HG02970 (cell line): ENCODE data around the gene KBTBD3.
"Not testable (repeated sequence)": the region's sequence is repeated elsewhere in the genome, so short reads cannot be mapped to it uniquely, and the experiment has no call there.

Source experiments
- ATAC-seq: cut with Tn5 transposase; IDR thresholded peaks from one replicate; pipeline ENCODE4 v1.9.1; 2021; ENCODE audit warnings: mild to moderate bottlenecking, moderate library complexity, moderate number of reproducible peaks; ENCODE audit not compliant: unreplicated experiment, low FRiP score

Gene KBTBD3

DNA sequence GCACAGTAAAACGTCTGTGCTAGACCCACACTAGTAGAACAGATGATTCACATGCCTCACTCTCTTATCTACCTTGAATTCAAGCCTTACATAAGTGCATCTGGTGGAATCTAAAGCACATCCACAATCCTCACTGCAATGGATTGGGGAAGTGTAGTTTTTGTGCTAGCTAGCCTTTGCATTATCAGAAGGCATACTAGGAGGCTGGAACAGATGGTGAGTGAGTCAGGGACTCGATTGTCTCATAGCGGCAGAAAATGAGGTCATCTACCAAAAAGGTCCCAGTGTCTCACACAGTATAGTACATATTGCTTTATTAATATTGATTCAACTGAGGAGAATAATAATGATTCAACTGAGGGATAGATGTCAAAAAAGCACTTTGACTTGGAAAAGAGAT is 64.4 kb downstream of the KBTBD3 start:
- ATAC-seq: no peak

DNA sequence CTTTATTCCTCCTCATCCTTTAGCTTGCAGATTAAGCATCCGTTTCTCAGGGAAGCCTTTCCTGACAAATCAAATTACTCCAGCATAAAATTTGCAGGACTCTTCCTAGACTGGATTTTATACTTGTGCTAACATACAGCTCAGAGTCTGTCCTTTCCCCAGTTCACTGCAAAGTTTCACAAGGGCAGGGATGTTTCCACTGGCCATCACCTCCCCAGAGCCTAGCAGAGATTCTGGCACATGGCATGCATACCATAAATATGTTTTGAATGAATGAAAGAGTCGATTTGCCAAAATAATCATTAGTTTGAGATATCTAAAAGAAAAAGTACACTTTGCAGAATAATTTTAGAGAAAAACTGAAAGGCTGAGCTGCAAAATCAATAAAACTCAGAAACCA is 65.7 kb downstream of the KBTBD3 start:
- ATAC-seq: no peak

DNA sequence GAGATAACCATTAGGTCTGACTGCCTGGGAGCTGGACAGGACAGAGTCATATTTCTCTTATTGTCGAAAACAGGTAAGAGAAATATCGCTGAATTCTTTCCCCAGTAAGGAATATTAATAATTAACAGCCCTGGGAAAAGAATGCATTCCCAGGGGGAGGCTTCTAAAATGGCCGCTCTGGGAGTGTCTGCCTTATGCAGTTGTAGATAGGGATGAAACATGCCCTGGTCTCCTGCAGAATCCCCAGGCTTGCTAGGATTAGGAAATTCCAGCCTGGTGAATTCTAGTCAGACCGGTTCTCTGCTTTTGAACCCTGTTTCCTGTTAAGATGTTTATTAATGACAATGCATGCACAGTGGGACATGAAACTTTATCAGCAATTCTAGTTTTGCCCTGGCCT is 74.1 kb downstream of the KBTBD3 start:
- not testable (repeated sequence) for ATAC-seq

DNA sequence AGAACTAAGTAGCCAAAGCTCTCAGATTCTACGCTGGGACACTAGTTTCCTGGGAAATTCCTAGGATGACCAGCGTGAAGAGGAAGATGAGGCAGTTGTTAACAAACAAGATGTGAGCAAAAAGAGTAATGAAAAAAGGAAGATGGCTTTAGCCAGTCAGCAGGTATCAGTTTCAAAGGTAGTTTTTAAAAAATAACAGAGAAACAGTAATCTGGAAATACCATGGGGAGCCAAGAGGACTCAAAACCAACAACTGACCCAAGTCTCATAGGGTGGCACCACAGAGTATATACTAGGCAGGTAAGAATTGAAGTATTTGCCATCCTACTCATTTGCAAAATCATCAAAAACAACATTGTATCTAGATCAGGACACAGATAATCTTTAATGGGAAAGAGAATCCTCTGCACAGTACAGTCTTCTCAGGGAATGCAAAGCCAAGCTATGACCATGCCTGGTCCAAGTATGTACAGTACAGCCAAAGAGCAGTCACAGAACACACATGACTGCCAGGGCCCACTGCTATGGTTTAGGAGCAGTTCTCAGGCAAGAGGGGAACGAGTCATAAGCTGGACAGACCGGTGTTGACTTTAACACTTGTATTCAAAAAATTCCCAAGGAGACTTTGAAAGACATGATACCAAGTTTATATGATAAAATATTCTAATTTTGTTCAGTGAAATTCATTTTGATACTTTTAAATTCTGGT is 75.7 kb downstream of the KBTBD3 start:
- no peak for ATAC-seq
